Measurements from ENCODE around the gene AKAP13. TPM values are rescaled to one million over a fixed set of nuclear protein-coding genes. Genes with fewer than 3 reads are reported as not detected.

AKAP13 gene
- polyA plus RNA-seq, 1 experiment: 15.5 TPM

GRCh38 chr15:85493260-85493659 lies 112.9 kb downstream of the AKAP13 start:
- Histone ChIP-seq H3K4me3 (ENCODE audit: low read depth, low read length) (no peak overlapping the region), H3K27ac (ENCODE audit: low read depth, low read length) (no peak overlapping the region), H3K9me3 (ENCODE audit: control insufficient read depth, insufficient read depth, low read length) (no peaks in the 10 kb centered on the region), H3K27me3 (ENCODE audit: control insufficient read depth, insufficient read depth, low read length) (no peaks in the 10 kb centered on the region)
- TF ChIP-seq CTCF (IDR thresholded peaks at IDR 0.05; ENCODE audit: low read depth, low read length): no peak
- ChIA-PET POLR2A (no interaction called here), CTCF (interaction anchor here (1.1 to 2.9 kb wide), 2 partner anchors 12 to 197 kb away, joined by 3 to 26 read pairs; no protein-coding TSS in a partner anchor)
- no peak for DNase-seq (ENCODE audit: low read depth, low spot score)

GRCh38 chr15:85494048-85494777 lies 113.8 kb downstream of the AKAP13 start:
- no peak for DNase-seq (ENCODE audit: low read depth, low spot score)
- Histone ChIP-seq H3K27ac (ENCODE audit: low read depth, low read length) (peak overlapping the region; percentile 63), H3K27me3 (ENCODE audit: control insufficient read depth, insufficient read depth, low read length) (no peaks in the 10 kb centered on the region), H3K9me3 (ENCODE audit: control insufficient read depth, insufficient read depth, low read length) (no peaks in the 10 kb centered on the region), H3K4me3 (ENCODE audit: low read depth, low read length) (no peak overlapping the region)
- CTCF ChIA-PET: interaction anchor here (0.6 to 2.9 kb wide), 5 partner anchors 9 to 337 kb away, joined by 3 to 26 read pairs (median 3); no protein-coding TSS in a partner anchor
- no peak for TF ChIP-seq CTCF (IDR thresholded peaks at IDR 0.05; ENCODE audit: low read depth, low read length)
- POLR2A ChIA-PET: no interaction called here

GRCh38 chr15:85495096-85495495 lies 114.7 kb downstream of the AKAP13 start:
- no peak for TF ChIP-seq CTCF (IDR thresholded peaks at IDR 0.05; ENCODE audit: low read depth, low read length)
- Histone ChIP-seq H3K9me3 (ENCODE audit: control insufficient read depth, insufficient read depth, low read length) (no peaks in the 10 kb centered on the region), H3K27me3 (ENCODE audit: control insufficient read depth, insufficient read depth, low read length) (no peaks in the 10 kb centered on the region), H3K27ac (ENCODE audit: low read depth, low read length) (no peak overlapping the region), H3K4me3 (ENCODE audit: low read depth, low read length) (no peak overlapping the region)
- POLR2A ChIA-PET: no interaction called here
- DNase-seq (ENCODE audit: low read depth, low spot score): no peak
- CTCF ChIA-PET: interaction anchor here (0.6 to 2.9 kb wide), 6 partner anchors 9 to 336 kb away, joined by 3 to 26 read pairs (median 3); no protein-coding TSS in a partner anchor

- no peak overlapping the region for H3K4me3 ChIP-seq (ENCODE audit: low read depth, low read length)
- ChIA-PET POLR2A (no interaction called here), CTCF (interaction anchor here (0.7 to 2.9 kb wide), 5 partner anchors 10 to 336 kb away, joined by 3 to 26 read pairs (median 9); no protein-coding TSS in a partner anchor)
- H3K9me3 ChIP-seq (ENCODE audit: control insufficient read depth, insufficient read depth, low read length): no peaks in the 10 kb centered on the region
- no peak for DNase-seq (ENCODE audit: low read depth, low spot score)
- TF ChIP-seq CTCF (IDR thresholded peaks at IDR 0.05; ENCODE audit: low read depth, low read length): no peak
- H3K27ac ChIP-seq (ENCODE audit: low read depth, low read length): no peak overlapping the region
- no peaks in the 10 kb centered on the region for H3K27me3 ChIP-seq (ENCODE audit: control insufficient read depth, insufficient read depth, low read length)
Observed at GRCh38 chr15:85495544-85495943, 115.1 kb downstream of the AKAP13 start.

- POLR2A ChIA-PET: no interaction called here
- no peak for DNase-seq (ENCODE audit: low read depth, low spot score)
- Histone ChIP-seq H3K27me3 (ENCODE audit: control insufficient read depth, insufficient read depth, low read length) (no peaks in the 10 kb centered on the region), H3K4me3 (ENCODE audit: low read depth, low read length) (no peak overlapping the region), H3K27ac (ENCODE audit: low read depth, low read length) (no peak overlapping the region), H3K9me3 (ENCODE audit: control insufficient read depth, insufficient read depth, low read length) (no peaks in the 10 kb centered on the region)
- TF ChIP-seq CTCF (IDR thresholded peaks at IDR 0.05; ENCODE audit: low read depth, low read length): no peak
- CTCF ChIA-PET: interaction anchor here (0.7 to 2.6 kb wide), 2 partner anchors 10 kb away, joined by 3 to 9 read pairs; no protein-coding TSS in a partner anchor
Observed at GRCh38 chr15:85496151-85496550, 115.7 kb downstream of the AKAP13 start.

Data from AG04450 (cell line).